GM19324 (cell line): Measurements from ENCODE around the gene SCARB2.

Experiments
- ATAC-seq: cut with Tn5 transposase; IDR thresholded peaks from one replicate; pipeline ENCODE4 v1.9.1; 2021; ENCODE audit warnings: mild to moderate bottlenecking, moderate library complexity; ENCODE audit not compliant: unreplicated experiment, low FRiP score

Gene SCARB2

GRCh38 chr4:76156635-76157034, 57.0 kb downstream of the SCARB2 start:
- no peak for ATAC-seq

GRCh38 chr4:76155979-76156378, 57.6 kb downstream of the SCARB2 start:
- no peak for ATAC-seq

GRCh38 chr4:76153356-76153755, 60.3 kb downstream of the SCARB2 start:
- ATAC-seq, result no peak

GRCh38 chr4:76148142-76148865, 65.3 kb downstream of the SCARB2 start, which contains the start of gene NUP54:
Gene NUP54 (minus strand): TSS chr4:76148397. CDS start chr4:76148374, 23 bp downstream.
- peak; percentile 99 for ATAC-seq

GRCh38 chr4:76147454-76148141, 66.0 kb downstream of the SCARB2 start:
- ATAC-seq, result no peak

- no peak for ATAC-seq
These were observed 69.1 kb downstream of the SCARB2 start for GRCh38 chr4:76144546-76144945.

- ATAC-seq, result no peak
These were observed 72.4 kb downstream of the SCARB2 start for GRCh38 chr4:76141241-76141640.

GRCh38 chr4:76127754-76128153, 85.9 kb downstream of the SCARB2 start:
- no peak for ATAC-seq

GRCh38 chr4:76125816-76126215, 87.8 kb downstream of the SCARB2 start:
- no peak for ATAC-seq

GRCh38 chr4:76120199-76120598, 93.4 kb downstream of the SCARB2 start:
- ATAC-seq, result no peak

GRCh38 chr4:76117536-76117935, 96.1 kb downstream of the SCARB2 start:
- no peak for ATAC-seq

GRCh38 chr4:76116821-76117220, 96.8 kb downstream of the SCARB2 start:
- no peak for ATAC-seq
